HG02678 (cell line): ENCODE measurements around the gene CTSS.
"Not testable (repeated sequence)": the region's sequence is repeated elsewhere in the genome, so short reads cannot be mapped to it uniquely, and the experiment has no call there.

Experiments
- ATAC-seq: cut with Tn5 transposase; IDR thresholded peaks from one replicate; pipeline ENCODE4 v1.9.1; 2021; ENCODE audit warnings: mild to moderate bottlenecking, moderate library complexity; ENCODE audit not compliant: unreplicated experiment

CTSS gene

DNA sequence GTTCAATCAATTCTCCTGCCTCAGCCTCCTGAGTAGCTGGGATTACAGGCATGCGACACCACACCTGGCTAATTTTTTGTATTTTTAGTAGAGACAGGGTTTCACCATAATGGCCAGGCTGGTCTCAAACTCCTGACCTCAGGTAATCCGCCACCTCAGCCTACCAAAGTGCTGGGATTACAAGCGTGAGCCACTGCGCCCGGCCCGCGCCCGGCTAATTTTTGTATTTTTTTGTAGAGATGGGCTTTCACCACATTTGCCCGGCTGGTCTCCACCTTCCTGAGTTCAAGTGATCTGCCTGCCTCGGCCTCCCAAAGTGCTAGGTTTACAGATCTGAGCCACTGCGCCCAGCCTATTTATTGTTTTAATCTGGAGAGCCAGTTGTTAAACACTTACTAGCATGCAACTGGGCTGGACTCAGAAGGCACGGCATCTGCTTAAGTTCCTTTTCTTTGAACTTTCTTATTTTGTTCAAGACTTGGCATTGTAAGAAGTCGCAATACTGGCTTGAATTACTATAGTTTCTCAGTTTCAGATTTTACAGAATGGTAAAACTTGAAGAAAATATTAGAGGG, 10.4 kb upstream of the CTSS start:
- not testable (repeated sequence) for ATAC-seq

DNA sequence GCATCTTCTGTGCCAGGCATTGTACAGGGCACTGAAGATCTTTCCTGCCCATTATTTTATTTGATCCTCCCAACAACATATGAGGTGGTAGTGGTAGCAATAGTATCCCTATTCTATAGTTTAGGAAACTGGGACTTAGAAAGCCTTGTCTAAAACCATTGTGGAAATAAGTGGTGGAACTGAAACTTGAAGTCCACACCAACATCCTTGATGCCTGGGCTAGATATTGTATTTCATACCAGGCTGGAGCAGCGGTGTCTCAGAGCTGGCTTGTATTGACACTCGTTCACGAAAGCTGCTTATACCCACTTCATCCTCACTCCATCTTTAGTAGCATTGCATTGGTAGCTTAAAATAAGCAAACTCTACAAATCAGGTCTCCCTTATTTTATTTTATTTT, 9.7 kb upstream of the CTSS start:
- ATAC-seq, result no peak

DNA sequence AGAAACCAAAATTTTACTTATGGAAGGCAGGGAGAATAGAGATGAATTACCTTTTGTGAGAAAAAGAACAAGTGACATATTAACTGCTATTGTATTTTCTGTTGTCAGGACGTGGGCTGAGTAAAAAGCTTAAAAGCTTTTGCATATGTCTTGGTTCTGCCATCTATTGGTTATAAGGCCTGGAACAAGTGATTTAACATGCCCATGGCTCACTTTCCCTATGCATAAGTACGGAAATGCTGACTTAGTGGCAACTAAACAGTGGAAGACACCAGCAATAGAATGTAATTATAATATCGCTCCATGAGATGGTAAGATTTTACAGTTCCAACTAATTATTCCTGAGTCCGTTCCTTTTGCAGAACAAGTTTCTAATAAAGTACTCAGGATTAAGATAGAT, 6.7 kb upstream of the CTSS start:
- no peak for ATAC-seq

DNA sequence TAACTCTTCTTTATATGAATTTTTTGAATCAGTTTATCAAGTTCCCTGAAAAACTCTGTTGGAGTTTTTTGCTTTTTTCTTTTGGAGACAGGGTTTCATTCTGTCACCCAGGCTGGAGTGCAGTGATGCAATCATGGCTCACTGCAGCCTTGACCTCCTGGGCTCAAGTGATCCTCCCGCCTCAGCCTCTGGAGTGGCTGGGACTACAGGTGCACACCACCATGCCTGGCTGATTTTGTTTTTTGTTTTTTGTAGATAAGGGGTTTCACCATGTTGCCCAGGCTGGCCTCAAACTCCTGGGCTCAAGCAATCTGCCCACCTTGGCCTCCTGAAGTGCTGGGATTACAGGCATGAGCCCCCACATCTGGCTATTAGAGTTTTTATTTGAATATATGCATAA, 2.1 kb upstream of the CTSS start:
- not testable (repeated sequence) for ATAC-seq

DNA sequence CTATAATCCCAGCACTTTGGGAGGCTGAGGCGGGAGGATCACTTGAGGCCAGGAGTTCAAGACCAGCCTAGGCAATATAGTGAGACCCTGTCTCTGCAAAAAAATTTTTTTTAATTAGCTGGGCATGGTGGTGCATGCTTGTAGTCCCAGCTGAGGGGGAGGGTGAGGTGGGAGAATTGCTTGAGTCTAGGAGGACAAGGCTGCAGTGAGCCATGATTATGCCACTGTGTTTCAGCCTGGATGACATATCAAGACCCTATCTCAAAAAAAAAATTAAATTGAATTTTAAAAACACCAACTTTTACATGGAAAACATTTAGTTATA, 361 bp upstream of the CTSS start:
- not testable (repeated sequence) for ATAC-seq

DNA sequence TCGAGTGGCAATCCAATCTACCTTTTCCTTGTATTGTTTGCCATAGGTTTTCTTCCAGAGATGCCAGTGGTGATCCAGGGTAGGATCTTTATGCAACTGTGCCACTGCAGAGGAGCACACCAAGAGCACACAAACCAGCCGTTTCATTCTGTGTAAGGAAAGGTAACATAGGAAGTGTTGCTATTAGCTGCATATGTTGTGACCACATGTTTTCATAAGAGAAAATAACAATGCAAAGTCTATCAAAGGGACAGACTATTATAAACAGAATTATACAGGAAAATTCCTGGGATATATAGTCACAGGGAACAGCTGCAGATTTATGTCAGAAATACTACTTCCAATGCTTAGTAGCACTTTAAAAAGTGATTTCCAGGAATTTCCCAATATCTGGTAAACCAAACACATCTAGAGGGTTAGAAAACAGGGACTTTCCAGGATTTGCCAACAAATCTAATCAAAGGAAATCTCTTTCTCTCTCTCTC, 919 bp downstream of the CTSS start:
- no peak for ATAC-seq

DNA sequence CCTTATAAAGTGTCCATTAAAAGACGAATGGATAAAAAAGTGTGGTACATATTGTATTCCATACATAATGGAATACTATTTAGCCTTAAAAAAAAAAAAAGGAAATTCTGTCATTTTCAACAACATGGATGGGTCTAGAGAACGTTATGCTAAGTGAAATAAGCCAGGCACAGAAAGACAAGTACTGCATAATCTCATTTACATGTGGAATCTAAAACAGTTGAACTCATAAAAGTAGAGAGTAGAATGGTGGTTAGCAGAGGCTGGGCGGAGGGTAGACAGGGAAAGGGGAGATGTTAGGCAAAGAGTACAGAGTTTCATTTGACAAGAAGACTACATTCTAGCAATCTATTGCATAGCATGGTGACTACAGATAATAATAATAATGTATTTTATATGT, 2.6 kb downstream of the CTSS start:
- no peak for ATAC-seq

DNA sequence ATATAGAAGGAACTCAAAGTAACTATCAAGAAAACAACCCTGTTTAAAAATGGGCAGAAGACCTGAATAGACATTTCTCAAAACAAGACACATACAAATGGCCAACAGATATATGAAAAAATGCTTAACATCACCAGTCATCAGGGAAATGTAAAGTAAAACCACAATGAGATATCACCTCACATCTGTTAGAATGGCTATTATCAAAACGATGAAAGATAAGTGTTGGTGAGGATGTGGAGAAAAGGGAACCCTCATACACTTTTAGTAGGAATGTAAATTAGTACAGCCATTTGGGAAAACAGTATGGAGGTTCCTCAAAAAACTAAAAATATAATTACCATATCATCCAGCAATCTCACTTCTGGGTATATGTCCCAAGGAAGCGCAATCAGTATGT, 3.0 kb downstream of the CTSS start:
- no peak for ATAC-seq

DNA sequence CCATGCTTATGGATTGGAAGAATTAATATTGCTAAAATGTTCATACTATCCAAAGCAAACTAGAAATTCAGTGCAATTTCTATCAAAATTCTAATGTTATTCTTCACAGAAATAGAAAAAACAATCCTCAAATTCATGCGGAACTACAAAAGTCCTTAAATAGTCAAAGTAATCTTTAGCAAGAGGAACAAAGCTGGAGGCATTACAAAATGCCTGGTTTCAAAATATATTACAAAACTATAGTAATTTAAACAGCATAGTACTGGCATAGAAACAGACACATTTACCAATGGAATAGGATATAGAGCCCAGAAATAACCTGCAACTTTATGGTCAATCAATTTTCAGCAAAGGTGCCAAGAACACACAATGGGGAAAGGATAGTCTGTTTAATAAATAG, 3.8 kb downstream of the CTSS start:
- ATAC-seq, result no peak

DNA sequence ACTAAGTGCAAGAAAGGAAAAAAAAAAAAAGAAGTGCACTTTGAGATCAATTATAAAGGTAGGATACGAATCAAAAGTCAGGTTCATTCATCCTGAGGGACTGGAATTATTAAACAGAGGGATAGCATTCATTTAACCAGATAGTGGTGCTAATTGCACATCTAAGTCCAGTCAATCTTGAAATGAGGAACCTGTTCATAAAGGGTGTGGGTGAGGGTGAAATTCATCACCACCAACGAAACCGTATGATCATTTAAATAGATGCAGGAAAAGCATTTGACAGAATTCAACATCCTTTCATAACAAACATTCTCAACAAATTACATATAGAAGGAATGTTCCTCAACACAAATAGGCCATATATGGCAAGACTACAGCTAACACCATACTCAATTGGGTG, 5.6 kb downstream of the CTSS start:
- ATAC-seq, result no peak

DNA sequence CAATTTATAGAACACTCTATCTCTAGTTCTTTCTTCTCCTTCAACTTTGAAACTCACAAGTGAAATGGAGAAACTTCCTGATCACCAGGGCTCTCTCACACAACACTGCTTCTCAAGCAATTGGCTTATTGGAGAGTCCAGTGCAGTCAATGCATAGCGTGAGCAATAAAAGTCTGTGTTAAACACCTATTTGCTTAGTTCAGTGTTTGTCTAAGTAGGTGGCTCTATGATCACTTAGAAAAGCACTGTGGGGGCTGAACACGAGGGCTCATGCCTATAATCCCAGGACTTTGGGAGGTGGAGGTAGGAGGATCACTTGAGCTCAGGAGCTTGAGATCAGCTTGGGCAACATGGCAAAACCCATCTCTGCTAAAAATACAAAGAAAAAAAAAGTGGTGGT, 12.2 kb downstream of the CTSS start:
- no peak for ATAC-seq

DNA sequence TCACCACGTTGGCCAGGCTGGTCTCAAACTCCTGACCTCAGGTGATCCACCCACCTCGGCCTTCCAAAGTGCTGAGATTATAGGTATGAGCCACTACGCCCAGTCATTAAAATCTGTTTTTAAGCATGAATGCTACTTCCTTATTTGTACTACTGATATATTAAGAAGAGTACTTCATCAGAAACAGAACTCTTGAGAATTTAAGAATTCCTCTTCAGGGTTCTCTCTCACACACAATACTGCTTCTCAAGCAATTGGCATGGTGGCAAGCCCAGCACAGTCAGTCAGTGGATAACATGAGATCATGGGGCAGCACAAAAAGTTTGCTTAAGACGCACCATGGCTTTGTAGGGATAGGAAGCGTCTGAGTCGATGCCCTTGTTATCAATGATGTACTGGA, 14.1 kb downstream of the CTSS start:
- ATAC-seq, result no peak

DNA sequence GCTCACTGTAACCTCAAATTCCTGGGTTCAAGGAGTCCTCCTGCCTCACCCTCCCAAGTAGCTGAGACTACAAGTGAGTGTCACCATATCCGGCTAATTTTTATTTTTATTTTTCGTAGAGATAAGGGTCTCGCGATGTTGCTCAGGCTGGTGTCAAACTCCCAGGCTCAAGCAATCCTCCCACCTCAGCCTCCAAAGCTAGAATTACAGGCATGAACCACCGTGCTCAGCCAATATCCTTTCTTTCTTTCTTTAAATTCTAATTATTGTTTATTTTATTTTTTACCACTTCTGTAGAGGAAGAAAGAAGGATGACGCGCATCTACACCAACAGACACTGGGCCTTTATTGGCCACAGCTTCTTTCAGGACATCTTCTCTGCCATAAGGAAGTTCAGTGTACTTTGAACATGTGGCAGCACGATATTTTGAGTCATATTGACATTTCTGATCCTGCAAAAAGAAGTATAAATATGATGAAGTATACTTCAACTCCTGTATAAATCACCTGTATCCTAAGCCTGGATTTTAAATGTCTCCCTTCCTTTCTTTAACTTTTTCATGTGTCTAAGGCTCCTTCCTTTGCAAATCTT, 15.8 kb downstream of the CTSS start:
- ATAC-seq, result no peak

DNA sequence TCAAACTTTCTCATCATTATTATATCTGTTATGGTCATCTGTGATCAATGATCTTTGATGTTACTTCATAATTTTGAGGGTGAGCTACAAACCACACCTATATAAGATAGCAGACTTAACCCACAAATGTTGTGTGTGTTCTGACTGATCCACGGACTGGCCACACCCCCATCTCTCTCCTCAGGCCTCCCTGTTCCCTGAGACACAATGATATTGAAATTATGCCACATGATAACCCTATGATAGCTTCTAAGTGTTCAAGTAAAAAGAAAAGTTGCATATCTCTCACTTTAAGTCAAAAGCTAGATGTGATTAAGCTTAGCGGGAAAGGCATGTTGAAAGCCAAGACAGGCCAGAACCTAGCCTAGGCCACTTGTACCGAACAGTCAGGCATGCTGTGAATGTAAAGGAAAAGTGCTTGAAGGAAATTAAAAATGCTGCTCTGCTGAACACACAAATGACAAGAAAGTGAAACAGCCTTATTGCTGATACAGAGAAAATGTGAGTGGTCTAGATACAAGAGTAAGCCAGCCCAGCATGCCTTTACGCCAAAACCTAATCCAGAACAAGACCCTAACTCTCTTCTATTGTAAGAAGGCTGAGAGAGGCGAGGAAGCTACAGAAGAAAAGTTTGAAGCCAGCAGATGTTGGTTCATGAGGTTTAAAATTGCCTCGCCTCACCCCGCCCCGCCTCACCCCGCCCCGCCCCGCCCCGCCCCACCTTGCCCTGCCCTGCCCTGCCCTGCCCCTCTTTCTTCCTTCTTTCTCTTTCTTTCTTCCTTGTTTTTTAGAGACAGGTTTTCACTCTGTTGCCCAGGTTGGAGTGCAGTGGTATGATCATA, 16.5 kb downstream of the CTSS start:
- ATAC-seq, result no peak

DNA sequence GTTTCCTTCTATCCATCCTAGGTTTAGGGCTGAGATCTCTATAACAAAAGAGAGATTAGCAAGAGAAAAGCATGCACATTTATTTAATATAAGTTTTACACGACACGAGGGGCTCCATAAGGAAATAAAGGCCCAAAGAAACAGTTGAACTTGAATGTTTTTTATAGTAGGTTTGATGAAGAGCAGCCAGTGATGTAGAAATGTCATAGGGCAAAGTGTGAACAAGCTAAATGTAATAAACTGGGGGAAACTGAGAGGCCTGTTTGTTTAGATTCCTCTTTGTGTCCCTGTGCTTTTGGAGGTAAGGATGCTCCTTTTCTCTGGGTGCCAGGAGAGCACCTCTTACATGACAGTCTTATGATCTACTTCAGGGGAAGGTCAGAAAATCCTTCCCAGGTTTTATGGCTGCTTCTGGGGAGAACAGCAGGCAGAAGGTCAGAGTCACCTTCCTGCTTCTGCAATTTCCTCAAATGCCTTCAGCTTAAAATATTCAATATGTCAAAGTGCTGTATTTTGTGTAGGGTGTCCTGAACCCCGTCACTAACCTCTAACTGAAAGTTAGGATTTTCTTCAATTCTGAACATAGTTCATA, 35.4 kb downstream of the CTSS start:
- ATAC-seq, result no peak

DNA sequence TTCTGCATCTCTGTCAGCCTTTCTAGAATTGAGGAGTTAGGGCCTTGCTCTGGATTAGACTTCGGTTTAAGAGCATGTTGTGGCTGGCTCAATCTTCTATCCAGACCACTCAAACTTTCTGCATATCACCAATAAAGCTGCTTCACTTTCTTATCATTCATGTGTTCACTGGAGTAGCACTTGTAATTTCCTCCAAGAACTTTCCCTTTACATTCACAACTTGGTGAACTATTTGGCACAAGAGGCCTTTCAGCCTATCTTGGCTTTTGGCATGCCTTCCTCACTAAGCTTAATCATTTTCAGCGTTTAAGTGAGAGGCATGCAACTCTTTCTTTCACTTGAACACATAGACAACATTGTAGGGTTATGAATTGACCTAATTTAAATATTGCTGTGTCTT, 41.2 kb downstream of the CTSS start:
- ATAC-seq, result no peak

DNA sequence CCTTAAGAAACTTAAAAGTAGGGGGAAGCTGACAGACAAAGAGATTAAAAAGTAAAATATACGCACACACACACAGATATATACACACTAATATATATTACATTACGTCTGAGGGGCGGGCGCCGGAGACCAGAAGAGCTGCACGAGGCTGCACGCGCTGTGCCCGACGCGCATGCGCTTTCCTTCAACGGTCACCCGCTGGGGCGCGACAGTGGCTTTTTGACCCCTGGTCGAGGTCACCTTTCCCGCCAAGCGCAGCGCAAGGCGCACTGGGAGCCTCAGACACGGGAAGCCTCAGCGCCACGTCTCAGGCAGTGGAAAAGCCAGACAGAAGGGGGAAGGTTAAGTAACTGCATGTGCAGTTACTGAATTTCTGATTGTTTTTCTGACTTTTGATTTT, 44.9 kb downstream of the CTSS start, which contains the start of gene HORMAD1:
HORMAD1 (minus strand) TSS at position 193 of the 400 bp plus-strand sequence. CDS start 1,390 bp downstream, outside the sequence.
- no peak for ATAC-seq

DNA sequence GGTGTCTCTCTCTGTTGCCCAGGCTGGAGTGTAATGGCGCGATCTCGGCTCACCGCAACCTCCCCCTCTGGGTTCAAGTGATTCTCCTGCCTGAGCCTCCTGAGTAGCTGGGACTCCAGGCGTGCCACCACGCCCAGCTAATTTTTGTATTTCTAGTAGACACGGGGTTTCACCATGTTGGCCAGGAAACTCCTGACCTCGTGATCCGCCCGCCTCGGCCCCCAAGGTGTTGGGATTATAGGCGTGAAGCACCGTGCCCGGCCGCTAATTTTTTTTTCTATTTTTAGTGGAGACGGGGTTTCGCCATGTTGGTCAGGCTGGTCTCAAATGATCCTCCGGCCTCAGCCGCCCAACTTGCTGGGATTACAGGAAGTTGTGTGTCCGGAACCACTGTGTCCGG, 45.5 kb downstream of the CTSS start:
- no peak for ATAC-seq

DNA sequence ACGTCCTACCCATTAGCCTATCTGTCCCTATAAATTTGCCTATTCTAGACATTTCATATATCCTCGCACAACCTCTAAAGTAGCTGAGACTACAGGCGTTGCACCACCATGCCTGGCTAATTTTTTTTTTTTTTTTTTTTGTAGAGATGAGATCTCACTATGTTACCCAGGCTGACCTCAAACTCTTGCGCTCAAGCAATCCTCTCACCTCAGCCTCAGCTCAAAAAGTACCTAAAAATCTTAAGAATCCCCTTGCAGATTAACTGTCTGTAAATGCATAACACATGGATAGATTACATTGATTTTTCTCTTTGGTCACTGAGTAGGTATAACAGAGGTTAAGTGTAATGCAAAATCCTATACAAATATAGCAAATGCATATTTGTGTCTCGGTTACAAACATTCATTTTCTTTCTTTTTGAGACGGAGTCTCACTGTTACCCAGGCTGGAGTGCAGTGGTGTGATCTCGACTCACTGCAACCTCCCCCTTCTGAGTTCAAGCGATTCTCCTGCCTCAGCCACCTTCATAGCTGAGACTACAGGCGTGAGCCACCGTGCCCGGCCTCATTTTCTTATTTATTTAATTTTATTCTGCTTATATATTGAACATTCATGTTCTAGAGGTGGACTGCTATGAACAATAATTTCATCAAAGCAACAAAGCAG, 47.2 kb downstream of the CTSS start:
- ATAC-seq, result no peak

DNA sequence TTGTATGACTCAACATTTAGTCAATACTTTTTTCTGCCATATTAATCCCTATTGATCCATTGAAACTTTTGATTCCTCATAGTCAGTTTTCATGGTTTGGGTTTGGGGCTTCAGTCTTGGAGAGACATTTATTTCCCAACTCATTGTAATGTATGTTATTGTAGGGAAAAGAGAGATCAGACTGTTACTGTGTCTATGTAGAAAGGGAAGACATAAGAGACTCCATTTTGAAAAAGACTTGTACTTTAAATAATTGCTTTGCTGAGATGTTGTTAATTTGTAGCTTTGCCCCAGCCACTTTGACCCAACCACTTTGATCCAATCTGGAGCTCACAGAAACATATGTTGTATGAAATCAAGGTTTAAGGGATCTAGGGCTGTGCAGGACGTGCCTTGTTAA, 56.5 kb downstream of the CTSS start:
- not testable (repeated sequence) for ATAC-seq

DNA sequence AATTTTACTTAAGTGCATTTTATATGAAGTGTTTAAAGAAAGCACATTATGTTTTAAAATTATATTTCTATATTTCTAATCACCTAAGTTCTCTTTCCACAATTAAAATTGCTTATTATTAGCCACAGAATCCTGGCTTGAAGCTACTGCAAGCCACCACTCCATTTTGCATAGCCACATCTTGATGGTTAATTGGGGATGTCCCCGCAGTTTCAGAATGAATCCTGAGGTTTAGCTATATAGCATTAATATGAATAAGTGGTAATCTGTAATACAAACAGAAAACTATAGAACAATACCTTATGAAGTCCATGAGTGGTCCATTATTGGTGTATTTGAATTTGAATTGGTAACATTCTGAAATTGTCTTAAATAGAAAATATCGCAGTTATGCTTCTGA, 57.0 kb downstream of the CTSS start:
- ATAC-seq, result no peak
